Measurements from ENCODE around the gene PHLDB2.
A peak's percentile ranks its signal among the peaks of the same experiment; 100 is the strongest.

The PHLDB2 gene

GRCh38 chr3:111956449-111956848 lies 97.4 kb downstream of the PHLDB2 start:
- Mint-ChIP-seq H3K9me3 (no peaks in the 10 kb centered on the region), H3K4me1 (no peaks in the 10 kb centered on the region), H3K36me3 (no peaks in the 10 kb centered on the region), H3K27ac (no peak overlapping the region), H3K27me3 (no peaks in the 10 kb centered on the region), H3K4me3 (no peak overlapping the region)
- no peak for DNase-seq
- CTCF ChIA-PET, result interaction anchor here (0.6 to 3.3 kb wide), 3 partner anchors 11 to 92 kb away, joined by 3 to 14 read pairs (median 4); no protein-coding TSS in a partner anchor

- no peak for DNase-seq
- Mint-ChIP-seq H3K4me1 (no peaks in the 10 kb centered on the region), H3K27me3 (no peaks in the 10 kb centered on the region), H3K36me3 (no peaks in the 10 kb centered on the region), H3K4me3 (no peak overlapping the region), H3K9me3 (no peaks in the 10 kb centered on the region), H3K27ac (no peak overlapping the region)
- CTCF ChIA-PET, result interaction anchor here (0.8 to 3.3 kb wide), 2 partner anchors 11 to 57 kb away, joined by 3 to 14 read pairs; no protein-coding TSS in a partner anchor
Measured at GRCh38 chr3:111956995-111957734, 98.1 kb downstream of the PHLDB2 start.

- H3K9me3 Mint-ChIP-seq, result no peaks in the 10 kb centered on the region
- H3K27me3 Mint-ChIP-seq, result no peaks in the 10 kb centered on the region
- no peak for DNase-seq
- CTCF ChIA-PET, result interaction anchor here (1.4 to 11.5 kb wide), 3 partner anchors 101 to 293 kb away, joined by 3 to 199 read pairs (median 4); no protein-coding TSS in a partner anchor
- H3K27ac Mint-ChIP-seq, result no peak overlapping the region
- no peaks in the 10 kb centered on the region for H3K36me3 Mint-ChIP-seq
- no peaks in the 10 kb centered on the region for H3K4me1 Mint-ChIP-seq
- H3K4me3 Mint-ChIP-seq, result no peak overlapping the region
Measured at GRCh38 chr3:111961461-111962164, 102.5 kb downstream of the PHLDB2 start.

GRCh38 chr3:111963424-111963823 lies 104.4 kb downstream of the PHLDB2 start:
- Mint-ChIP-seq H3K4me3 (no peak overlapping the region), H3K9me3 (no peaks in the 10 kb centered on the region), H3K27me3 (no peaks in the 10 kb centered on the region), H3K27ac (no peak overlapping the region), H3K4me1 (peaks cover 6% of the 10 kb centered on the region), H3K36me3 (no peaks in the 10 kb centered on the region)
- DNase-seq, result no peak
- CTCF ChIA-PET, result interaction anchor here (1.4 to 11.5 kb wide), 2 partner anchors 245 to 295 kb away, joined by 4 to 199 read pairs; no protein-coding TSS in a partner anchor

- no peaks in the 10 kb centered on the region for H3K9me3 Mint-ChIP-seq
- DNase-seq, result no peak
- H3K27ac Mint-ChIP-seq, result no peak overlapping the region
- no peak overlapping the region for H3K4me3 Mint-ChIP-seq
- no peaks in the 10 kb centered on the region for H3K36me3 Mint-ChIP-seq
- no peaks in the 10 kb centered on the region for H3K27me3 Mint-ChIP-seq
- H3K4me1 Mint-ChIP-seq, result peaks cover 6% of the 10 kb centered on the region
- CTCF ChIA-PET, result interaction anchor here (0.8 to 11.5 kb wide), 7 partner anchors 13 to 247 kb away, joined by 3 to 199 read pairs (median 4); partner anchors contain the start of gene ABHD10
Measured at GRCh38 chr3:111965484-111965883, 106.4 kb downstream of the PHLDB2 start.

- no peaks in the 10 kb centered on the region for H3K36me3 Mint-ChIP-seq
- peaks cover 5% of the 10 kb centered on the region for H3K27me3 Mint-ChIP-seq
- no peak for DNase-seq
- no peak overlapping the region for H3K4me3 Mint-ChIP-seq
- no peak overlapping the region for H3K27ac Mint-ChIP-seq
- peaks cover 9% of the 10 kb centered on the region for H3K4me1 Mint-ChIP-seq
- CTCF ChIA-PET, result interaction anchor here (0.6 to 11.5 kb wide), 23 partner anchors 8 to 807 kb away, joined by 3 to 199 read pairs (median 5); partner anchors contain the start of genes ABHD10 and PHLDB2
- no peaks in the 10 kb centered on the region for H3K9me3 Mint-ChIP-seq
Measured at GRCh38 chr3:111967068-111967467, 108.0 kb downstream of the PHLDB2 start.

- CTCF ChIA-PET, result interaction anchor here (0.7 to 11.5 kb wide), 24 partner anchors 10 to 806 kb away, joined by 3 to 199 read pairs (median 5); partner anchors contain the start of genes ABHD10 and PHLDB2
- Mint-ChIP-seq H3K4me3 (no peak overlapping the region), H3K36me3 (no peaks in the 10 kb centered on the region), H3K27ac (no peak overlapping the region), H3K4me1 (peaks cover 9% of the 10 kb centered on the region), H3K9me3 (no peaks in the 10 kb centered on the region), H3K27me3 (peaks cover 5% of the 10 kb centered on the region)
- DNase-seq, result peak; percentile 87
Measured at GRCh38 chr3:111967651-111968274, 108.7 kb downstream of the PHLDB2 start.

GRCh38 chr3:111968319-111969054 lies 109.4 kb downstream of the PHLDB2 start:
- Mint-ChIP-seq H3K27me3 (peaks cover 5% of the 10 kb centered on the region), H3K36me3 (no peaks in the 10 kb centered on the region), H3K27ac (no peak overlapping the region), H3K4me3 (no peak overlapping the region), H3K9me3 (no peaks in the 10 kb centered on the region), H3K4me1 (peaks cover 9% of the 10 kb centered on the region)
- DNase-seq, result no peak
- CTCF ChIA-PET, result interaction anchor here (0.7 to 11.5 kb wide), 23 partner anchors 10 to 391 kb away, joined by 3 to 199 read pairs (median 5); partner anchors contain the start of genes ABHD10 and PHLDB2

GRCh38 chr3:111970376-111970775 lies 111.3 kb downstream of the PHLDB2 start:
- no peak for DNase-seq
- Mint-ChIP-seq H3K4me3 (no peak overlapping the region), H3K27ac (no peak overlapping the region), H3K4me1 (peaks cover 9% of the 10 kb centered on the region), H3K9me3 (no peaks in the 10 kb centered on the region), H3K27me3 (peaks cover 5% of the 10 kb centered on the region), H3K36me3 (no peaks in the 10 kb centered on the region)
- CTCF ChIA-PET, result interaction anchor here (0.7 to 11.5 kb wide), 6 partner anchors 9 to 252 kb away, joined by 3 to 199 read pairs (median 4); partner anchors contain the start of gene ABHD10

- no peak for DNase-seq
- Mint-ChIP-seq H3K36me3 (no peaks in the 10 kb centered on the region), H3K27me3 (peaks cover 10% of the 10 kb centered on the region), H3K27ac (no peak overlapping the region), H3K4me1 (peaks cover 9% of the 10 kb centered on the region), H3K9me3 (no peaks in the 10 kb centered on the region), H3K4me3 (no peak overlapping the region)
- CTCF ChIA-PET, result interaction anchor here (1.2 to 11.5 kb wide), 3 partner anchors 38 to 253 kb away, joined by 3 to 199 read pairs (median 3); no protein-coding TSS in a partner anchor
Measured at GRCh38 chr3:111971533-111972130, 112.6 kb downstream of the PHLDB2 start.

- Mint-ChIP-seq H3K4me1 (peaks cover 3% of the 10 kb centered on the region), H3K36me3 (no peaks in the 10 kb centered on the region), H3K9me3 (no peaks in the 10 kb centered on the region), H3K4me3 (no peak overlapping the region), H3K27ac (no peak overlapping the region), H3K27me3 (peaks cover 13% of the 10 kb centered on the region)
- DNase-seq, result no peak
- CTCF ChIA-PET, result interaction anchor here (1.0 kb wide), 1 partner anchor 13 kb away, joined by 4 read pairs; no protein-coding TSS in a partner anchor
Measured at GRCh38 chr3:111972891-111973290, 113.8 kb downstream of the PHLDB2 start.

- no peak overlapping the region for H3K27ac Mint-ChIP-seq
- peaks cover 13% of the 10 kb centered on the region for H3K4me1 Mint-ChIP-seq
- peaks cover 3% of the 10 kb centered on the region for H3K36me3 Mint-ChIP-seq
- no peak overlapping the region for H3K4me3 Mint-ChIP-seq
- H3K27me3 Mint-ChIP-seq, result peaks cover 18% of the 10 kb centered on the region
- CTCF ChIA-PET, result interaction anchor here (0.9 to 1.8 kb wide), 3 partner anchors 14 to 258 kb away, joined by 3 to 7 read pairs (median 3); no protein-coding TSS in a partner anchor
- no peak for DNase-seq
- no peaks in the 10 kb centered on the region for H3K9me3 Mint-ChIP-seq
Measured at GRCh38 chr3:111975131-111975530, 116.1 kb downstream of the PHLDB2 start.

GRCh38 chr3:111976254-111976653 lies 117.2 kb downstream of the PHLDB2 start:
- Mint-ChIP-seq H3K36me3 (peaks cover 7% of the 10 kb centered on the region), H3K9me3 (no peaks in the 10 kb centered on the region), H3K4me3 (no peak overlapping the region), H3K27ac (no peak overlapping the region), H3K4me1 (peaks cover 21% of the 10 kb centered on the region), H3K27me3 (peaks cover 12% of the 10 kb centered on the region)
- DNase-seq, result no peak
- CTCF ChIA-PET, result interaction anchor here (1.0 to 4.2 kb wide), 2 partner anchors 9 to 37 kb away, joined by 4 to 31 read pairs; no protein-coding TSS in a partner anchor

Data from activated naive CD4-positive, alpha-beta T cell treated with anti-CD3 and anti-CD28 coated beads, Interleukin-2, amount 10 ng/mL, durations not matched to agents 7 days and 5 days (primary cell).